H1 (cell line): ENCODE results near the gene PRR23E. TPM values are rescaled to one million over a fixed set of nuclear protein-coding genes. Genes with fewer than 3 reads are reported as not detected.

Experiments used
- KDM5A ChIP-seq: fragments of 200-600 bp; IDR thresholded peaks from 2 replicates; pipeline ENCODE4 v1.7.1; 2012; ENCODE audit warnings: mild to moderate bottlenecking, low read length, inconsistent platforms, mixed read lengths
- POLR2A ChIP-seq, 2 experiments: IDR thresholded peaks; 1 replicate in 1 of 2; 2 replicates in 1 of 2; pipeline ENCODE4 v1.6.1; 2011; ENCODE audit warnings: low read depth in 2 of 2, low read length in 2 of 2, mild to moderate bottlenecking in 2 of 2; ENCODE audit errors: control extremely low read depth in 1 of 2
- USF2 ChIP-seq: IDR thresholded peaks from 2 replicates; pipeline ENCODE4 v1.6.1; 2011; ENCODE audit warnings: low read length, improper control_type of control experiment
- polyA plus RNA-seq, 7 experiments: library from polyadenylated mRNA; depleted of rRNA in 3 of 7; stranded (reverse) in 5 of 7; unstranded in 2 of 7; fragments of >200 nt in 5 of 7; fragments of 200-250 nt in 2 of 7; gene quantifications; 1 replicate in 5 of 7; 2 replicates in 1 of 7; 4 replicates in 1 of 7; pipeline versions ENCODE4 v1.2.1 to v1.2.3, GENCODE V29; 2011 to 2013; ENCODE audit warnings: missing spikeins in 2 of 7, mixed read lengths in 2 of 7
- total RNA-seq: library from RNA; stranded (reverse); fragmentation: NEBNext Ultra II Directional; extraction: Animal tissue kit (Norgen Biotek cat#: 25700); gene quantifications from 2 replicates; pipeline ENCODE4 v1.2.1, GENCODE V29; 2021

The PRR23E gene
- total and polyA plus RNA-seq, 2 of the 8 experiments (the other 6 are each of a cell fraction or from before 2014, with no cell fraction given), result not detected

GRCh38 chr3:127217596-127218453, 24.9 kb downstream of the PRR23E start (continued):
- TF ChIP-seq USF2 (no peak), POLR2A (IDR thresholded peaks at IDR 0.05; ENCODE audit: control extremely low read depth in 1 of 2, low read depth in 2 of 2, low read length in 2 of 2) (no peak), KDM5A (no peak)
